Esophagus (tissue), 2 donors: ENCODE data around the gene GOLGA6A. TPM values are rescaled to one million over a fixed set of nuclear protein-coding genes. Genes with fewer than 3 reads are reported as not detected.
"Not testable (repeated sequence)": the region's sequence is repeated elsewhere in the genome, so short reads cannot be mapped to it uniquely, and the experiment has no call there.

Experiments used
- H3K27ac ChIP-seq, 2 donors: one replicate each; pipeline ENCODE4 v1.5.1; 2013; ENCODE audit warnings: low read depth in 2 of 2, mild to moderate bottlenecking in 2 of 2, inconsistent platforms in 1 of 2, low read length in 1 of 2, moderate library complexity in 1 of 2
- H3K27me3 ChIP-seq, 2 donors: one replicate each; pipeline ENCODE4 v1.6.1; 2013; ENCODE audit warnings: low read length in 2 of 2, control low read depth in 1 of 2, mild to moderate bottlenecking in 1 of 2; ENCODE audit not compliant: insufficient read depth in 2 of 2, control insufficient read depth in 1 of 2
- H3K36me3 ChIP-seq, 2 donors: one replicate each; pipeline ENCODE4 v1.6.1; 2013; ENCODE audit warnings: low read length in 1 of 2; ENCODE audit not compliant: control insufficient read depth in 2 of 2, insufficient read depth in 2 of 2
- H3K4me1 ChIP-seq, 2 donors: one replicate each; pipeline ENCODE4 v1.6.1; 2013; ENCODE audit warnings: low read length in 1 of 2; ENCODE audit not compliant: control insufficient read depth in 2 of 2, insufficient read depth in 2 of 2
- H3K4me3 ChIP-seq, 2 donors: one replicate each; pipeline ENCODE4 v1.5.1; 2013; ENCODE audit warnings: low read length in 2 of 2, mild to moderate bottlenecking in 2 of 2, low read depth in 1 of 2, moderate library complexity in 1 of 2
- H3K9me3 ChIP-seq, 2 donors: one replicate each; pipeline ENCODE4 v1.6.1; 2013; ENCODE audit warnings: mild to moderate bottlenecking in 2 of 2, low read depth in 1 of 2, low read length in 1 of 2, moderate library complexity in 1 of 2; ENCODE audit not compliant: control insufficient read depth in 2 of 2, insufficient read depth in 1 of 2
- WGBS, 2 donors: extraction: QIAGEN DNeasy Blood & Tissue Kit; methylation state at CpG; one replicate each; pipeline ENCODE4 v1.1.7; 2013; 5-methylcytosine and 5-hydroxymethylcytosine counted together
- polyA plus RNA-seq, 2 donors: library from polyadenylated mRNA; stranded (reverse); fragments of 200-250 nt; gene quantifications; one replicate each; pipeline ENCODE4 v1.2.3, GENCODE V29; 2013
- donor health status: healthy with polysubstance abuse.
- donor health status: Bipolar disorder and iron deficiency.

GOLGA6A gene
- polyA plus RNA-seq, 2 donors = 0.02 TPM

DNA sequence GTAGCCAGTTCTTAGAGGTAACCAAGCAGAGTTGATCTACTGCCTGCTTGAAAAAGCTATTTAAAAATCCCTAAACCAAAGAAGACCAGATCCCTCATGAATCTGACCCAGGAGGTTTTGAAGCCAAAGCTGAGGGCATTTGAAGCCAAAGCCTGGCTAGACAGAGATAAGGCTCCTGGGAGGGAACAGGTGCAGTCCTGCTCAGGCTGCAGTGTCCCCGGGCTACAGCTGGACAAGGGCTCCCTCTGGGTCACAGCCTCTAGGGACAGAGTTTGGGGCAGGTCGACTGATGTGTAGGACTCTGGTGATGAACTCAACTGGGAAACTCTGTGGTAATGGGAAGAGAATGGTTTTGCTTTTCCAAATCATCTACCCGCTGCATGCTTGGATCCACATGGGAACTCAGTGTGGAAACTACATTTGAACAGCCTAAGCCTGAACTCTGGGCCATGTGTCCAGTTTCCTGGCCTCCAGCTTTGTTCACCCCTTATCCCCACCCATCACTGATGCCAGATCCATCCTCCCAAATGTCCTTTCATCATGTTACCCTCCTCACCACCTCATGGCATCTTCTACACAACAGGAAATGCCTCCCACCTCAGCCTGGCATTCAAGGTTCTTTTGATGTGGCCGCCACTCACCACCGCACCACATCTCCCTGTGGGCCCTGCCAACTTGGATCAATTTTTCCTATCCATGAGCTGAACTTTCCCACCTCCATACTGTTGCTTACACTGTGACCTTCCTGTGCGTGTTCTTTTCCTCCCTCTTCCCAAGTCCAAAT, 23.1 kb downstream of the GOLGA6A start:
- not testable (repeated sequence) for H3K4me1 ChIP-seq, H3K27me3 ChIP-seq, H3K9me3 ChIP-seq, H3K36me3 ChIP-seq, H3K27ac ChIP-seq, H3K4me3 ChIP-seq
- WGBS, 2 donors = 86% methylated on average over 6 of the region's 6 CpGs

DNA sequence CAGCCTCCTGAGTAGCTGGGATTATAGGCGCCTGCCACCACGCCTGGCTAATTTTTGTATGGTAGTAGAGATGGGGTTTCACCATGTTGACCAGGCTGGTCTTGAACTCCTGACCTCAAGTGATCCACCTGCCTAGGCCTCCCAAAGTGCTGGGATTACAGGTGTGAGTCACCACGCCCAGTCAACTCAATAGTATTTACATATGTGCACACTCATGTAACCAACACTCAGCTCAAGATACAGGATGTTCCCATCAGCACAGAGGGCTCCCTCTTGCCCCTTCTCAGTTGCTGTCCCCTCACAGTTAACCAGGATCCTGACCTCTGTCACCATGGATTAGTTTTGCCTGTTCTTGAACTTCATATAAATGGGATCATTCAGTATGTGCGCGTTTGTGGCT, 26.0 kb downstream of the GOLGA6A start:
- H3K4me1 ChIP-seq, H3K9me3 ChIP-seq, H3K27ac ChIP-seq, H3K4me3 ChIP-seq, H3K36me3 ChIP-seq, H3K27me3 ChIP-seq: not testable (repeated sequence)
- 93 to 96% methylated on average over 5 of the region's 5 CpGs for WGBS, 2 donors

DNA sequence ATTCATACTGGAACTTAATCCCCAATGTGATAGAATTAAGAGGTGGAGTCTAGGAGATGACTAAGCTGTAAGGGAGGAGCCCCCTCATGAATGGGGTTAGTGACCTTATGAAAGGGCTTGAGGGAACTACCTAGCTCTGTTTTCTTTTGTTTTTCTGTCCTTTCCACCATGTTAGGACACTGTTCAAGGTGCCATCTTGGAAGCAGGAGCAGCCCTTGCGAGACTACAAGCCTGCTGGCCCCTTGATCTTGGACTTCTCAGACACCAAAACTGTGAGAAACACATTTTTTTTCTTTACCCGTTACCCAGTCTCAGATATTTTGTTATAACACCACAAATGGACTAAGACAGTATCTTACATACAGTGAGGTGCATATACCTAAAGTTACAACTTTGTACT, 26.5 kb downstream of the GOLGA6A start:
- Histone ChIP-seq H3K27ac (no peak overlapping the region), H3K9me3 (no peaks in the 10 kb centered on the region), H3K27me3 (no peaks in the 10 kb centered on the region), H3K36me3 (no peaks in the 10 kb centered on the region), H3K4me3 (no peak overlapping the region), H3K4me1 (peaks cover 0 to 4% of the 10 kb centered on the region in 2 donors)
- 90 to 92% methylated on average over 2 of the region's 2 CpGs for WGBS, 2 donors

DNA sequence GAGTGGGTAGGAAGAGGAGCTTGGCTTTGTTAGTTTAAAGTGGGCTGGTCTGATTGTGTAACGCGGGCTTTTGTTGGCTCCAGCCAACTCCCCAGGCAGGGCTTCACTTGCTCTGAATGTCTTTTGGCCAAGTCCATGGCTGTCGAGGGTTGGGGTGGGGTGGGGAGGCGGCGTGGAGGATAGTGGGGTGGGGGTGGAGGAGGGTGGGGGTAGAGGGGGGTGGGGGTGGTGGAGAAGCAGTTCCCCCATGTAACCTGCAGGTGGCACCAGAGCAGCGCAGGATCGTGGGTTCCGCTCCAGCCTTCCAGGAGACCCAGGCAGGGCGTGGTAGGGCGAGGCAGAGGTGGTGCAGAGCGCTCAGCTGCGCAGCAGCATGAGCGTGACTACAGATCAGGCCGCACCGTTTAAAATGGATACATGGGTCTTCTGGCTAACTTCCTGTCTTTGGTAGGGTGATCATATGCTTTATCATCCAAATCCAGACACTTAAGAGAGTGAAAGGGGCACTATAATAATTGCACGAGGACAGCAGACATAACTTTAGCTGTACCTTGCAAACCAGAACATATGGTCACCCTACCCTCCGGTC, 28.3 kb downstream of the GOLGA6A start:
- 7% methylated on average over 16 to 17 of the region's 17 CpGs for WGBS, 2 donors
- no peaks in the 10 kb centered on the region for H3K36me3 ChIP-seq
- H3K27ac ChIP-seq = no peak overlapping the region
- no peaks in the 10 kb centered on the region for H3K27me3 ChIP-seq
- H3K4me1 ChIP-seq = peaks cover 0 to 7% of the 10 kb centered on the region in 2 donors
- H3K9me3 ChIP-seq = no peaks in the 10 kb centered on the region
- H3K4me3 ChIP-seq = no peak overlapping the region

DNA sequence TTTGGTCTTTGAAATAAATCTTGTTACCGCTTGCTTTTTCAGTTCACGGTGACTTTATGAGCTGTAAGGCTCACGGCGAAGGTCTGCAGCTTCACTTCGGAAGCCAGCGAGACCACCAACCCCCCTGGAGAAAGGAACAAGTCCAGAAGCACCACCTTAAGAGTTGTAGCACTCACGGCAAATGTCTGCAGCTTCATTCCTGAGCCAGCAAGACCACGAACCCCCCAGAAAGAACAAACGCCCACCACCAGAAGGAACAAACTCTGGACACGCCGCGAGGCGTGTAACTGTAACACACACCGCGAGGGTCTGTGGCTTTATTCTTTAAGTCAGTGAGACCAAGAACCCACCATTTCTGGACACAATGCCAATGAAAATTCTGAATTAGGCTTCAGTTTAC, 28.8 kb downstream of the GOLGA6A start:
- 73 to 76% methylated on average over 15 of the region's 15 CpGs for WGBS, 2 donors
- Histone ChIP-seq H3K27ac (no peak overlapping the region), H3K4me3 (no peak overlapping the region), H3K9me3 (no peaks in the 10 kb centered on the region), H3K36me3 (no peaks in the 10 kb centered on the region), H3K27me3 (no peaks in the 10 kb centered on the region), H3K4me1 (peaks cover 0 to 7% of the 10 kb centered on the region in 2 donors)

DNA sequence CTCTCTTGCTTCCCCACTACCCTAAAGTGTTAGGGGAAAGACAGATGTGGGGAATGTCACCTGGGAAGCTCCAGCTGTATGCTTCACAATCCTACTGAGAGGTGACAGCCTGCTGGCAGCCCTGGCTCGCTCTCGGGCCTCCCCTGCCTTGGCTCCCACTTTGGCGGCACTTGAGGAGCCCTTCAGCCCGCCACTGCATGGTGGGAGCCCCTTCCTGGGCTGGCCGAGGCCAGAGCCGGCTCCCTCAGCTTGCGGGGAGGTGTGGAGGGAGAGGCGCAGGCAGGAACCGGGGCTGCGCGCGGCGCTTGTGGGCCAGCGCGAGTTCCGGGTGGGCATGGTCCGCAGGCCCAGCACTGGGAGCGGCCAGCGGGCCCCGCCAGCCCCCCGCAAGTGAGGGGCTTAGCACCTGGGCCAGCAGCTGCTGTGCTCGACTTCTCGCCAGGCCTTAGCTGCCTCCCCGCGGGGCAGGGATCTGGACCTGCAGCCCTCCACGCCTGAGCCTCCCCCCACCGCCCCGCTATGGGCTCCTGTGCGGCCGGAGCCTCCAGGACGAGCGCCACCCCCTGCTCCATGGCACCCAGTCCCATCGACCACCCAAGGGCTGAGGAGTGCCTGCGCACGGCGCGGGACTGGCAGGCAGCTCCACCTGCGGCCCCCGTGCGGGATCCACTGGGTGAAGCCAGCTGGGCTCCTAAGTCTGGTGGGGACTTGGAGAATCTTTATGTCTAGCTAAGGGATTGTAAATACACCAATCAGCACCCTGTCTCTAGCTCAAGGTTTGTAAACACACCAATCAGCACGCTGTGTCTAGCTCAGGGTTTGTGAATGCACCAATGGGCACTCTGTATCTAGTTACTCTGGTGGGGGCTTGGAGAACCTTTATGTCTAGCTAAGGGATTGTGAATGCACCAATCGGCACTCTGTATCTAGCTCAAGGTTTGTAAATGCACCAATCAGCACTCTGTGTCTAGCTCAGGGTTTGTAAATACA, 29.8 kb downstream of the GOLGA6A start:
- H3K36me3 ChIP-seq, H3K27me3 ChIP-seq, H3K9me3 ChIP-seq, H3K4me3 ChIP-seq, H3K27ac ChIP-seq: not testable (repeated sequence)
- 91 to 93% methylated on average over 40 to 42 of the region's 42 CpGs for WGBS, 2 donors
- H3K4me1 ChIP-seq = peaks cover 0 to 12% of the 10 kb centered on the region in 2 donors

GRCh38 chr15:74050556-74051234, 31.7 kb downstream of the GOLGA6A start:
- Histone ChIP-seq H3K36me3 (no peaks in the 10 kb centered on the region), H3K27me3 (no peaks in the 10 kb centered on the region), H3K4me1 (peaks cover 0 to 12% of the 10 kb centered on the region in 2 donors), H3K27ac (peak overlapping the region; percentile 20 to 74), H3K9me3 (no peaks in the 10 kb centered on the region), H3K4me3 (no peak overlapping the region)
- WGBS, 2 donors = 63 to 71% methylated on average over 8 of the region's 8 CpGs

DNA sequence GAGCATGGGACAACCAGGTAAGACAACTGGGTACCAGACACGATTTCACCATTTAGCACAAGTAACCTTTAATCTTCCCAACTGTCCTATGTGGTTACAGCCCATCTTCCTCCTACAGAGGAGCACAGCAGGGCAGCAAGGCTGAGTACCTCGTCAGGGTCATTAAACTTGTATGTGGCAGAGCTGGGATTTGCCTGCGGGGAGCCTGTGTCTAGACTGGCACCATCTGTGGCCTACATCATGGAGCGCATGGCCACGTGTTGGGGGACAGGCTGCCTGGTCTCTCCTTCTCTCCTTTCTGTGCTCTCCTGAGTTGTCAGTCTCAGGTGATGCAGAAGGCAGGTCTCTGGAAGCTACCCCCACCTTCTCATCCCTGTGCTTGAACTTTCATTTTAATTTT, 32.2 kb downstream of the GOLGA6A start:
- H3K9me3 ChIP-seq = no peaks in the 10 kb centered on the region
- no peaks in the 10 kb centered on the region for H3K27me3 ChIP-seq
- peaks cover 0 to 12% of the 10 kb centered on the region in 2 donors for H3K4me1 ChIP-seq
- H3K27ac ChIP-seq = peak overlapping the region in 1 of 2 donors; percentile 33
- 80 to 87% methylated on average over 5 of the region's 5 CpGs for WGBS, 2 donors
- no peak overlapping the region for H3K4me3 ChIP-seq
- no peaks in the 10 kb centered on the region for H3K36me3 ChIP-seq

- 73 to 82% methylated on average over 7 of the region's 7 CpGs for WGBS, 2 donors
- H3K4me1 ChIP-seq = peaks cover 5 to 8% of the 10 kb centered on the region in 2 donors
These were observed 36.1 kb downstream of the GOLGA6A start for GRCh38 chr15:74046275-74046674.

More at GRCh38 chr15:74046275-74046674, 36.1 kb downstream of the GOLGA6A start:
- no peaks in the 10 kb centered on the region for H3K27me3 ChIP-seq
- H3K36me3 ChIP-seq = peaks cover 0 to 10% of the 10 kb centered on the region in 2 donors
- H3K9me3 ChIP-seq = no peaks in the 10 kb centered on the region
- H3K27ac ChIP-seq = no peak overlapping the region
- no peak overlapping the region for H3K4me3 ChIP-seq
